HepG2 (cell line): ENCODE data around the gene TOPORS. TPM values are rescaled to one million over a fixed set of nuclear protein-coding genes. Genes with fewer than 3 reads are reported as not detected.

Source experiments
- DMAP1 ChIP-seq: IDR thresholded peaks from 2 replicates; pipeline ENCODE4 v1.6.1; 2016
- KAT2B ChIP-seq: fragments of 150-350 bp; IDR thresholded peaks from 2 replicates; pipeline ENCODE4 v1.6.1; 2014; ENCODE audit warnings: low read depth, low read length, borderline replicate concordance
- NFE2L1 ChIP-seq: sonication (generic); formaldehyde crosslinking; IDR thresholded peaks from 2 replicates; pipeline ENCODE4 v1.4.0; 2020; ENCODE audit warnings: missing genetic modification reagents, mild to moderate bottlenecking, borderline replicate concordance
- POGK ChIP-seq: sonication (generic); formaldehyde crosslinking; conservative IDR thresholded peaks from 2 replicates; pipeline ENCODE4 v1.8.0; 2022; ENCODE audit warnings: mild to moderate bottlenecking, moderate library complexity, missing genetic modification reagents
- RARG ChIP-seq: sonication (generic); formaldehyde crosslinking; IDR thresholded peaks from 2 replicates; pipeline ENCODE4 v1.4.0; 2020; ENCODE audit warnings: low read depth, mild to moderate bottlenecking, missing genetic modification reagents
- RCOR2 ChIP-seq: IDR thresholded peaks from 2 replicates; pipeline ENCODE4 v1.6.1; 2016; ENCODE audit warnings: missing biosample characterization, missing genetic modification reagents
- ZBTB40 ChIP-seq, 2 experiments: fragments of 450-650 bp in 1 of 2; sonication (generic) in 1 of 2; formaldehyde crosslinking in 1 of 2; IDR thresholded peaks; 2 replicates each; pipeline versions ENCODE4 v1.6.1 to v1.8.0; 2016 to 2022; ENCODE audit warnings: antibody characterized with exemption in 1 of 2, mild to moderate bottlenecking in 1 of 2, missing genetic modification reagents in 1 of 2
- ZKSCAN5 ChIP-seq: sonication (generic); formaldehyde crosslinking; IDR thresholded peaks from 2 replicates; pipeline ENCODE4 v1.5.1; 2020; ENCODE audit warnings: mild to moderate bottlenecking, missing genetic modification reagents
- ZNF3 ChIP-seq: IDR thresholded peaks from 2 replicates; pipeline ENCODE4 v1.7.0; 2017; ENCODE audit warnings: inconsistent platforms
- ZNF746 ChIP-seq: sonication (generic); formaldehyde crosslinking; IDR thresholded peaks from 2 replicates; pipeline ENCODE4 v1.8.0; 2022; ENCODE audit warnings: mild to moderate bottlenecking, missing genetic modification reagents
- ZNF784 ChIP-seq: sonication (generic); formaldehyde crosslinking; IDR thresholded peaks from 2 replicates; pipeline ENCODE4 v1.5.1; 2020; ENCODE audit warnings: missing genetic modification reagents, mild to moderate bottlenecking, borderline replicate concordance
- polyA plus RNA-seq, 8 experiments: library from polyadenylated mRNA; depleted of rRNA in 3 of 8; stranded (reverse) in 7 of 8; unstranded in 1 of 8; fragments of >200 nt; fragmentation: Illumina TruSeq in 4 of 8; extraction: Trizol in 4 of 8; gene quantifications; 2 replicates each; pipeline versions ENCODE4 v1.2.1 to v1.2.3, GENCODE V29; 2011 to 2016; ENCODE audit warnings: low read depth in 4 of 8, missing spikeins in 1 of 8, mixed read lengths in 1 of 8; ENCODE audit not compliant: insufficient read depth in 1 of 8
- total RNA-seq, 5 experiments: library from RNA; depleted of rRNA; stranded (reverse); fragments of >200 nt; fragmentation: Illumina TruSeq; extraction: Trizol; gene quantifications; 2 replicates each; pipeline ENCODE4 v1.2.3, GENCODE V29; 2016; ENCODE audit warnings: low read depth in 1 of 5

Gene TOPORS
- total and polyA plus RNA-seq, 2 of the 13 experiments (the other 11 are each of a cell fraction or from before 2014, with no cell fraction given): 6.8 to 19.6 TPM

- TF ChIP-seq ZBTB40 (IDR thresholded peaks at IDR 0.05): no peak
- TF ChIP-seq ZBTB40 (CRISPR knock-in tag; IDR thresholded peaks at IDR 0.05): no peak
- no peak for TF ChIP-seq ZNF3 (CRISPR knock-in tag)
- no peak for TF ChIP-seq POGK (CRISPR knock-in tag)
- 0 out of 2 replicates have a peak, but pooled peaks have one; percentile 4 for TF ChIP-seq ZNF784 (CRISPR knock-in tag)
- TF ChIP-seq ZNF746 (CRISPR knock-in tag): no peak
- 0 out of 2 replicates have a peak, but pooled peaks have one; percentile 14 for TF ChIP-seq RARG (CRISPR knock-in tag)
- TF ChIP-seq NFE2L1 (CRISPR knock-in tag): no peak
- TF ChIP-seq DMAP1 (CRISPR knock-in tag): 0 out of 2 replicates have a peak, but pooled peaks have one; percentile 35
- TF ChIP-seq KAT2B: no peak
- 0 out of 2 replicates have a peak, but pooled peaks have one; percentile 46 for TF ChIP-seq ZKSCAN5 (CRISPR knock-in tag)
- no peak for TF ChIP-seq RCOR2 (CRISPR knock-in tag)
Observed at GRCh38 chr9:32524892-32525708, 27.3 kb downstream of the TOPORS start (continued).
